A549 (cell line): ENCODE results near the gene TMEM161A. TPM values are rescaled to one million over a fixed set of nuclear protein-coding genes. Genes with fewer than 3 reads are reported as not detected.

Source experiments
- ATAC-seq, 2 experiments: fragments of 200-7000 bp in 1 of 2; fragments of >200 bp in 1 of 2; cut with Nextera tagmentation in 1 of 2; cut with Tn5 transposase in 1 of 2; 3 replicates each; pipeline versions ENCODE4 v1.8.0 to v1.9.1; 2018 to 2020; ENCODE audit warnings: mild to moderate bottlenecking in 1 of 2, moderate library complexity in 1 of 2
- CTCF ChIA-PET: fragments of 300-600 bp; sonication (Branson Sonifier 250); formaldehyde crosslinking; extraction: SDS; loops from one replicate; lab custom pipeline; 2021; ENCODE audit warnings: antibody characterized with exemption, inconsistent platforms; lab: Yijun Ruan, JAX
- POLR2A ChIA-PET: fragments of 350-600 bp; formaldehyde crosslinking; extraction: SDS; loops from one replicate; lab custom pipeline; 2021; ENCODE audit warnings: antibody characterized with exemption, inconsistent platforms; lab: Yijun Ruan, JAX
- DNase-seq, 2 experiments: peaks; one replicate each; pipeline versions ENCODE4 v3.0.0 to v3.0.0-alpha.2; 2011 to 2016; ENCODE audit warnings: low read depth in 1 of 2, low spot score in 1 of 2
- FAIRE-seq: peaks from 2 replicates; lab custom pipeline; 2011; peaks lifted over from hg19 to GRCh38; lab: Jason Lieb, UNC
- H3K27ac ChIP-seq, 2 experiments: fragments of >200 bp; sonication (Bioruptor Twin); formaldehyde crosslinking; 3 replicates each; pipeline ENCODE4 v1.5.1; 2016 to 2017
- H3K4me1 ChIP-seq: fragments of >200 bp; sonication (Bioruptor Twin); formaldehyde crosslinking; 3 replicates; pipeline ENCODE4 v1.6.1; 2016
- H3K4me2 ChIP-seq: fragments of >200 bp; sonication (Bioruptor Twin); formaldehyde crosslinking; 3 replicates; pipeline ENCODE4 v1.6.1; 2016
- H3K4me3 ChIP-seq: fragments of >200 bp; sonication (Bioruptor Twin); formaldehyde crosslinking; 3 replicates; pipeline ENCODE4 v1.5.1; 2016
- H3K9me3 ChIP-seq: fragments of >200 bp; sonication (Bioruptor Twin); formaldehyde crosslinking; 3 replicates; pipeline ENCODE4 v1.6.1; 2016
- ATOH8 ChIP-seq: fragments of 250-450 bp; sonication (Bioruptor Pico); IDR thresholded peaks from 2 replicates; pipeline ENCODE4 v1.5.0; 2020; ENCODE audit warnings: low read depth, mild to moderate bottlenecking, moderate library complexity
- CHD4 ChIP-seq: fragments of 200-600 bp; sonication (generic); IDR thresholded peaks from 2 replicates; pipeline ENCODE4 v1.6.1; 2016; ENCODE audit warnings: antibody characterized with exemption, mild to moderate bottlenecking, borderline replicate concordance
- CTCF ChIP-seq: fragments of >200 bp; sonication (Bioruptor Twin); formaldehyde crosslinking; IDR thresholded peaks from 3 replicates; pipeline ENCODE4 v1.5.1; 2016
- ELK1 ChIP-seq: fragments of 150-350 bp; IDR thresholded peaks from 2 replicates; pipeline ENCODE4 v1.6.1; 2014; ENCODE audit warnings: low read depth, mild to moderate bottlenecking, low read length
- EP300 ChIP-seq, 2 experiments: fragments of >200 bp; sonication (Bioruptor Twin); formaldehyde crosslinking; IDR thresholded peaks; 2 replicates in 1 of 2; 3 replicates in 1 of 2; pipeline ENCODE4 v1.6.1; 2016 to 2017
- FOSL2 ChIP-seq, 2 experiments: fragments of 450-650 bp in 1 of 2; fragments of >200 bp in 1 of 2; sonication (Bioruptor Twin) in 1 of 2; formaldehyde crosslinking; IDR thresholded peaks; 2 replicates each; pipeline versions ENCODE4 v1.5.0 to v1.6.1; 2016 to 2020; ENCODE audit warnings: mild to moderate bottlenecking in 1 of 2, moderate library complexity in 1 of 2
- FOXS1 ChIP-seq: fragments of 250-450 bp; sonication (Bioruptor Pico); IDR thresholded peaks from 2 replicates; pipeline ENCODE4 v1.5.0; 2020; ENCODE audit warnings: mild to moderate bottlenecking, moderate library complexity
- GATA3 ChIP-seq: IDR thresholded peaks from 2 replicates; pipeline ENCODE4 v1.6.1; 2012; ENCODE audit warnings: borderline replicate concordance
- HDAC2 ChIP-seq: fragments of 200-600 bp; sonication (generic); IDR thresholded peaks from 2 replicates; pipeline ENCODE4 v1.6.1; 2016
- HES2 ChIP-seq: fragments of >200 bp; sonication (Bioruptor Twin); formaldehyde crosslinking; IDR thresholded peaks from 2 replicates; pipeline ENCODE4 v1.6.1; 2016
- HEYL ChIP-seq: fragments of 250-450 bp; sonication (Bioruptor Pico); IDR thresholded peaks from 2 replicates; pipeline ENCODE4 v1.8.0; 2021; ENCODE audit warnings: mild to moderate bottlenecking, moderate library complexity
- HOXA7 ChIP-seq: fragments of 250-450 bp; sonication (Bioruptor Pico); IDR thresholded peaks from 2 replicates; pipeline ENCODE4 v1.5.0; 2020; ENCODE audit warnings: mild to moderate bottlenecking, moderate library complexity
- HOXB13 ChIP-seq: fragments of 250-450 bp; sonication (Bioruptor Pico); IDR thresholded peaks from 2 replicates; pipeline ENCODE4 v1.5.0; 2020; ENCODE audit warnings: low read depth, mild to moderate bottlenecking, moderate library complexity
- JUN ChIP-seq, 2 experiments: fragments of >200 bp; sonication (Bioruptor Twin); formaldehyde crosslinking; IDR thresholded peaks; 2 replicates in 1 of 2; 3 replicates in 1 of 2; pipeline ENCODE4 v1.6.1; 2016 to 2017
- KDM1A ChIP-seq: fragments of 200-600 bp; sonication (generic); IDR thresholded peaks from 2 replicates; pipeline ENCODE4 v1.6.1; 2016; ENCODE audit warnings: low read depth, mild to moderate bottlenecking
- MAFK ChIP-seq: fragments of 450-650 bp; IDR thresholded peaks from 2 replicates; pipeline ENCODE4 v1.6.1; 2014; ENCODE audit not compliant: partially characterized antibody
- MAX ChIP-seq: IDR thresholded peaks from 2 replicates; pipeline ENCODE4 v1.6.1; 2012
- MYC ChIP-seq: IDR thresholded peaks from 2 replicates; pipeline ENCODE4 v1.6.1; 2012; ENCODE audit warnings: mild to moderate bottlenecking, inconsistent platforms, low read length, improper control_type of control experiment, borderline replicate concordance
- NPAS2 ChIP-seq: fragments of 250-450 bp; sonication (Bioruptor Pico); IDR thresholded peaks from 2 replicates; pipeline ENCODE4 v1.8.0; 2022; ENCODE audit warnings: mild to moderate bottlenecking, moderate library complexity, borderline replicate concordance
- PBX3 ChIP-seq: IDR thresholded peaks from 2 replicates; pipeline ENCODE4 v1.6.1; 2012
- RAD21 ChIP-seq, 2 experiments: fragments of >200 bp in 1 of 2; sonication (Bioruptor Twin) in 1 of 2; formaldehyde crosslinking in 1 of 2; IDR thresholded peaks in 1 of 2; conservative IDR thresholded peaks in 1 of 2; 2 replicates in 1 of 2; 3 replicates in 1 of 2; pipeline ENCODE4 v1.6.1; 2012 to 2018; ENCODE audit warnings: inconsistent platforms in 1 of 2
- SREBF2 ChIP-seq: fragments of 450-650 bp; IDR thresholded peaks from 2 replicates; pipeline ENCODE4 v1.6.1; 2014; ENCODE audit warnings: mild to moderate bottlenecking, moderate library complexity
- TFCP2L1 ChIP-seq: fragments of 250-450 bp; sonication (Bioruptor Pico); IDR thresholded peaks from 2 replicates; pipeline ENCODE4 v1.5.0; 2021; ENCODE audit warnings: mild to moderate bottlenecking
- USF2 ChIP-seq: fragments of 450-650 bp; IDR thresholded peaks from 2 replicates; pipeline ENCODE4 v1.6.1; 2014; ENCODE audit warnings: antibody characterized with exemption
- ZFP36 ChIP-seq: fragments of 450-650 bp; IDR thresholded peaks from 2 replicates; pipeline ENCODE4 v1.6.1; 2014; ENCODE audit warnings: borderline replicate concordance; ENCODE audit not compliant: partially characterized antibody
- WGBS: methylation state at CpG from one replicate; pipeline ENCODE4 v1.1.6; 2017; ENCODE audit errors: missing lambda C conversion rate; 5-methylcytosine and 5-hydroxymethylcytosine counted together
- polyA plus RNA-seq, 4 experiments: library from polyadenylated mRNA; depleted of rRNA in 3 of 4; stranded (reverse); fragments of >200 nt; fragmentation: RNase III in 1 of 4; extraction: RNeasy Plus Mini Kit Qiagen cat#74134 plus additional on column Dnase treatment in 1 of 4; gene quantifications; 2 replicates in 3 of 4; 3 replicates in 1 of 4; pipeline ENCODE4 v1.2.3, GENCODE V29; 2011 to 2017

Gene TMEM161A
- polyA plus RNA-seq, 2 of the 4 experiments (the other 2 are of a cell fraction): 19.3 to 22.1 TPM

- TF ChIP-seq CTCF: no peak
These were observed 14.5 kb upstream of the TMEM161A start (continued) for GRCh38 chr19:19152668-19153384.

GRCh38 chr19:19151418-19151817 lies 13.1 kb upstream of the TMEM161A start:
- WGBS: 96% methylated on average over 9 of the region's 11 CpGs
- ChIA-PET CTCF (no interaction called here), POLR2A (no interaction called here)
- H3K4me1 ChIP-seq: no peaks in the 10 kb centered on the region
- H3K9me3 ChIP-seq: no peaks in the 10 kb centered on the region
- no peak for ATAC-seq
- no peak for DNase-seq
- H3K27ac ChIP-seq: no peak overlapping the region
- TF ChIP-seq JUN (IDR thresholded peaks at IDR 0.05): no peak
- no peak for TF ChIP-seq KDM1A
- no peak for TF ChIP-seq RAD21 (conservative IDR thresholded peaks at IDR 0.05 in 1 of 2, IDR thresholded peaks at IDR 0.05 in 1 of 2)
- TF ChIP-seq HOXA7 (CRISPR knock-in tag): no peak
- TF ChIP-seq EP300 (IDR thresholded peaks at IDR 0.05): no peak
- TF ChIP-seq HDAC2: no peak
- TF ChIP-seq PBX3: no peak
- no peak for TF ChIP-seq GATA3
- TF ChIP-seq FOXS1 (CRISPR knock-in tag): no peak
- no peak for TF ChIP-seq USF2
- TF ChIP-seq TFCP2L1 (CRISPR knock-in tag): no peak
- TF ChIP-seq HES2: no peak
- TF ChIP-seq MAX: no peak
- no peak for TF ChIP-seq HOXB13 (CRISPR knock-in tag)
- TF ChIP-seq MAFK: no peak
- no peak for TF ChIP-seq CHD4
- TF ChIP-seq NPAS2 (CRISPR knock-in tag): no peak
- no peak for TF ChIP-seq SREBF2
- TF ChIP-seq FOSL2 (IDR thresholded peaks at IDR 0.05): no peak
- no peak for TF ChIP-seq FOSL2 (CRISPR knock-in tag; IDR thresholded peaks at IDR 0.05)
- H3K4me3 ChIP-seq: no peak overlapping the region
- FAIRE-seq: no peak
- no peak overlapping the region for H3K4me2 ChIP-seq

GRCh38 chr19:19149435-19149834 lies 11.2 kb upstream of the TMEM161A start:
- H3K9me3 ChIP-seq: no peaks in the 10 kb centered on the region
- no peak for TF ChIP-seq HOXB13 (CRISPR knock-in tag)
- TF ChIP-seq ZFP36: no peak
- TF ChIP-seq HEYL: no peak
- TF ChIP-seq ELK1: no peak
- no peak for TF ChIP-seq MAFK
- TF ChIP-seq SREBF2: no peak
- TF ChIP-seq NPAS2 (CRISPR knock-in tag): no peak
- TF ChIP-seq MYC: no peak
- no peak for TF ChIP-seq ATOH8 (CRISPR knock-in tag)
- WGBS: 58% methylated on average over 2 of the region's 2 CpGs
- no peak overlapping the region for H3K27ac ChIP-seq
- no peak for FAIRE-seq
- no peak for ATAC-seq
- no peak for DNase-seq
- ChIA-PET POLR2A (no interaction called here), CTCF (interaction anchor here (1.8 kb wide), 1 partner anchor 25 kb away, joined by 7 read pairs; no protein-coding TSS in a partner anchor)
- no peaks in the 10 kb centered on the region for H3K4me1 ChIP-seq
- H3K4me2 ChIP-seq: no peak overlapping the region
- H3K4me3 ChIP-seq: no peak overlapping the region
